ENCODE measurements around the gene SLC13A2.
"Not testable (repeated sequence)": the region's sequence is repeated elsewhere in the genome, so short reads cannot be mapped to it uniquely, and the experiment has no call there.

SLC13A2 gene

GRCh38 chr17:28443901-28444638, 29.4 kb upstream of the SLC13A2 start:
- Histone ChIP-seq H3K36me3 (ENCODE audit: control insufficient read depth, insufficient read depth, low read length) (no peaks in the 10 kb centered on the region), H3K27me3 (replicated peaks; ENCODE audit: control insufficient read depth, insufficient read depth, low read length) (no peaks in the 10 kb centered on the region), H3K4me3 (replicated peaks; ENCODE audit: low read depth, low read length) (no peak overlapping the region)
- no peak for TF ChIP-seq CTCF (IDR thresholded peaks at IDR 0.05; ENCODE audit: insufficient read depth, low read length, poor library complexity, severe bottlenecking)
- DNase-seq (ENCODE audit: extremely low read depth, insufficient read length): no peak

- H3K36me3 ChIP-seq (ENCODE audit: control insufficient read depth, insufficient read depth, low read length): no peaks in the 10 kb centered on the region
- TF ChIP-seq CTCF (IDR thresholded peaks at IDR 0.05; ENCODE audit: insufficient read depth, low read length, poor library complexity, severe bottlenecking): no peak
- DNase-seq (ENCODE audit: extremely low read depth, insufficient read length): no peak
- H3K4me3 ChIP-seq (replicated peaks; ENCODE audit: low read depth, low read length): no peak overlapping the region
- no peaks in the 10 kb centered on the region for H3K27me3 ChIP-seq (replicated peaks; ENCODE audit: control insufficient read depth, insufficient read depth, low read length)
These were observed 26.6 kb upstream of the SLC13A2 start for GRCh38 chr17:28446716-28447395.

GRCh38 chr17:28447396-28447760, 26.1 kb upstream of the SLC13A2 start:
- Histone ChIP-seq H3K36me3 (ENCODE audit: control insufficient read depth, insufficient read depth, low read length) (no peaks in the 10 kb centered on the region), H3K27me3 (replicated peaks; ENCODE audit: control insufficient read depth, insufficient read depth, low read length) (no peaks in the 10 kb centered on the region)
- no peak for DNase-seq (ENCODE audit: extremely low read depth, insufficient read length)

GRCh38 chr17:28449859-28450258, 23.6 kb upstream of the SLC13A2 start:
- TF ChIP-seq CTCF (IDR thresholded peaks at IDR 0.05; ENCODE audit: insufficient read depth, low read length, poor library complexity, severe bottlenecking): no peak
- Histone ChIP-seq H3K27me3 (replicated peaks; ENCODE audit: control insufficient read depth, insufficient read depth, low read length) (no peaks in the 10 kb centered on the region), H3K4me3 (replicated peaks; ENCODE audit: low read depth, low read length) (no peak overlapping the region), H3K36me3 (ENCODE audit: control insufficient read depth, insufficient read depth, low read length) (no peaks in the 10 kb centered on the region)
- no peak for DNase-seq (ENCODE audit: extremely low read depth, insufficient read length)

More at GRCh38 chr17:28447396-28447760, 26.1 kb upstream of the SLC13A2 start:
- TF ChIP-seq CTCF (IDR thresholded peaks at IDR 0.05; ENCODE audit: insufficient read depth, low read length, poor library complexity, severe bottlenecking): no peak
- H3K4me3 ChIP-seq (replicated peaks; ENCODE audit: low read depth, low read length): no peak overlapping the region

GRCh38 chr17:28457890-28458289, 15.6 kb upstream of the SLC13A2 start:
- DNase-seq (ENCODE audit: extremely low read depth, insufficient read length): no peak
- Histone ChIP-seq H3K27me3 (replicated peaks; ENCODE audit: control insufficient read depth, insufficient read depth, low read length) (no peaks in the 10 kb centered on the region), H3K36me3 (ENCODE audit: control insufficient read depth, insufficient read depth, low read length) (no peaks in the 10 kb centered on the region), H3K4me3 (replicated peaks; ENCODE audit: low read depth, low read length) (no peak overlapping the region)
- no peak for TF ChIP-seq CTCF (IDR thresholded peaks at IDR 0.05; ENCODE audit: insufficient read depth, low read length, poor library complexity, severe bottlenecking)

GRCh38 chr17:28458881-28459280, 14.6 kb upstream of the SLC13A2 start:
- H3K4me3 ChIP-seq (replicated peaks; ENCODE audit: low read depth, low read length); DNase-seq (ENCODE audit: extremely low read depth, insufficient read length); H3K27me3 ChIP-seq (replicated peaks; ENCODE audit: control insufficient read depth, insufficient read depth, low read length); H3K36me3 ChIP-seq (ENCODE audit: control insufficient read depth, insufficient read depth, low read length): not testable (repeated sequence)

Data from GM06990 (cell line).